H9 (cell line): ENCODE measurements around the gene MEIG1. TPM values are rescaled to one million over a fixed set of nuclear protein-coding genes. Genes with fewer than 3 reads are reported as not detected.
"Not testable (repeated sequence)": the region's sequence is repeated elsewhere in the genome, so short reads cannot be mapped to it uniquely, and the experiment has no call there.

Source experiments
- DNase-seq: peaks from one replicate; pipeline ENCODE4 v3.0.0-alpha.2; 2017
- H2AFZ ChIP-seq: one replicate; pipeline ENCODE4 v1.6.1; 2013; ENCODE audit warnings: mild to moderate bottlenecking, low read length, control low read depth, moderate library complexity
- H2AK5ac ChIP-seq: 2 replicates; pipeline ENCODE4 v1.6.1; 2013; ENCODE audit warnings: low read length, control low read depth, mixed read lengths; ENCODE audit not compliant: insufficient read length
- H2BK120ac ChIP-seq: one replicate; pipeline ENCODE4 v1.6.1; 2013; ENCODE audit warnings: low read depth, mild to moderate bottlenecking, low read length, control low read depth, inconsistent platforms; ENCODE audit not compliant: poor library complexity, severe bottlenecking
- H2BK12ac ChIP-seq: 2 replicates; pipeline ENCODE4 v1.6.1; 2013; ENCODE audit warnings: low read length, control low read depth, mixed read lengths, low read depth; ENCODE audit not compliant: insufficient read length
- H2BK15ac ChIP-seq: 2 replicates; pipeline ENCODE4 v1.6.1; 2013; ENCODE audit warnings: low read depth, low read length, control low read depth
- H2BK20ac ChIP-seq: one replicate; pipeline ENCODE4 v1.6.1; 2013; ENCODE audit warnings: low read depth, mild to moderate bottlenecking, low read length, control low read depth, inconsistent platforms; ENCODE audit not compliant: poor library complexity, severe bottlenecking
- H2BK5ac ChIP-seq: 2 replicates; pipeline ENCODE4 v1.6.1; 2013; ENCODE audit warnings: low read length, control low read depth, mixed read lengths; ENCODE audit not compliant: insufficient read length
- H3K14ac ChIP-seq: 2 replicates; pipeline ENCODE4 v1.6.1; 2013; ENCODE audit warnings: low read length, control low read depth; ENCODE audit not compliant: insufficient read depth
- H3K18ac ChIP-seq: 2 replicates; pipeline ENCODE4 v1.6.1; 2013; ENCODE audit warnings: low read depth, mild to moderate bottlenecking, mixed read lengths, low read length, control low read depth; ENCODE audit not compliant: insufficient read length
- H3K23ac ChIP-seq: 2 replicates; pipeline ENCODE4 v1.6.1; 2013; ENCODE audit warnings: low read length, control low read depth, mixed read lengths, low read depth; ENCODE audit not compliant: insufficient read length
- H3K23me2 ChIP-seq: 2 replicates; pipeline ENCODE4 v1.6.1; 2013; ENCODE audit warnings: low read depth, mild to moderate bottlenecking, mixed read lengths, low read length, control low read depth; ENCODE audit not compliant: insufficient read length, poor library complexity, severe bottlenecking
- H3K27ac ChIP-seq: 2 replicates; pipeline ENCODE4 v1.5.1; 2013; ENCODE audit warnings: low read length, control low read depth, mixed read lengths, low read depth; ENCODE audit not compliant: insufficient read length
- H3K27me3 ChIP-seq: 2 replicates; pipeline ENCODE4 v1.6.1; 2013; ENCODE audit warnings: low read length, control low read depth, inconsistent platforms; ENCODE audit not compliant: insufficient read depth
- H3K4ac ChIP-seq: 2 replicates; pipeline ENCODE4 v1.6.1; 2013; ENCODE audit warnings: low read depth, mild to moderate bottlenecking, control low read depth, inconsistent platforms, low read length, moderate library complexity
- H3K4me1 ChIP-seq: 2 replicates; pipeline ENCODE4 v1.6.1; 2013; ENCODE audit warnings: low read length, control low read depth, inconsistent platforms; ENCODE audit not compliant: insufficient read depth
- H3K4me2 ChIP-seq: 2 replicates; pipeline ENCODE4 v1.6.1; 2013; ENCODE audit warnings: low read length, control low read depth, mixed read lengths; ENCODE audit not compliant: insufficient read length, insufficient read depth
- H3K56ac ChIP-seq: 2 replicates; pipeline ENCODE4 v1.6.1; 2013; ENCODE audit warnings: low read depth, mild to moderate bottlenecking, mixed read lengths, low read length, control low read depth; ENCODE audit not compliant: insufficient read length
- H3K79me1 ChIP-seq: 2 replicates; pipeline ENCODE4 v1.6.1; 2013; ENCODE audit warnings: low read depth, mild to moderate bottlenecking, moderate library complexity, low read length, control low read depth, inconsistent platforms; ENCODE audit not compliant: insufficient read depth, poor library complexity, severe bottlenecking
- H3K79me2 ChIP-seq: 2 replicates; pipeline ENCODE4 v1.6.1; 2013; ENCODE audit warnings: low read length, control low read depth, inconsistent platforms; ENCODE audit not compliant: insufficient read depth
- H3K9ac ChIP-seq: 2 replicates; pipeline ENCODE4 v1.6.1; 2013; ENCODE audit warnings: low read length, control low read depth, mixed read lengths; ENCODE audit not compliant: insufficient read length; ENCODE audit errors: extremely low read depth
- H3K9me3 ChIP-seq: one replicate; pipeline ENCODE4 v1.6.1; 2013; ENCODE audit warnings: low read depth, low read length, inconsistent platforms; ENCODE audit not compliant: control insufficient read depth
- H3T11ph ChIP-seq: one replicate; pipeline ENCODE4 v1.6.1; 2013; ENCODE audit warnings: mild to moderate bottlenecking, low read length, control low read depth, inconsistent platforms
- H4K20me1 ChIP-seq: one replicate; pipeline ENCODE4 v1.6.1; 2013; ENCODE audit not compliant: control insufficient read depth, insufficient read length, insufficient read depth
- H4K5ac ChIP-seq: 2 replicates; pipeline ENCODE4 v1.6.1; 2013; ENCODE audit warnings: low read depth, mild to moderate bottlenecking, mixed read lengths, low read length, control low read depth; ENCODE audit not compliant: insufficient read length
- H4K8ac ChIP-seq: replicated peaks from 2 replicates; pipeline ENCODE4 v1.6.1; 2013; ENCODE audit warnings: low read length, control low read depth, mixed read lengths, low read depth; ENCODE audit not compliant: insufficient read length
- H4K91ac ChIP-seq: 2 replicates; pipeline ENCODE4 v1.6.1; 2013; ENCODE audit warnings: low read depth, mild to moderate bottlenecking, moderate library complexity, mixed read lengths, low read length, control low read depth; ENCODE audit not compliant: insufficient read length
- H3K27ac Mint-ChIP-seq, 3 experiments: 2 replicates in 2 of 3; 3 replicates in 1 of 3; pipeline ENCODE4 v1.8.0; 2020 to 2021; ENCODE audit warnings: mixed read lengths in 3 of 3, mild to moderate bottlenecking in 1 of 3, moderate library complexity in 1 of 3
- H3K27me3 Mint-ChIP-seq: 2 replicates; pipeline ENCODE4 v1.8.0; 2021; ENCODE audit warnings: low read depth, mild to moderate bottlenecking, moderate library complexity, mixed read lengths
- H3K36me3 Mint-ChIP-seq, 3 experiments: 2 replicates in 2 of 3; 3 replicates in 1 of 3; pipeline ENCODE4 v1.8.0; 2020 to 2021; ENCODE audit warnings: low read depth in 3 of 3, mixed read lengths in 3 of 3; ENCODE audit not compliant: insufficient read depth in 1 of 3
- H3K4me1 Mint-ChIP-seq, 2 experiments: 2 replicates each; pipeline ENCODE4 v1.8.0; 2020; ENCODE audit warnings: mixed read lengths in 2 of 2
- H3K4me3 Mint-ChIP-seq, 2 experiments: 2 replicates in 1 of 2; 3 replicates in 1 of 2; pipeline ENCODE4 v1.8.0; 2020 to 2021; ENCODE audit warnings: mild to moderate bottlenecking in 2 of 2, mixed read lengths in 2 of 2, moderate library complexity in 1 of 2
- H3K9me3 Mint-ChIP-seq, 2 experiments: 2 replicates in 1 of 2; 3 replicates in 1 of 2; pipeline ENCODE4 v1.8.0; 2020; ENCODE audit warnings: mild to moderate bottlenecking in 2 of 2, mixed read lengths in 2 of 2, moderate library complexity in 1 of 2
- CTCF ChIP-seq: fragments of 200-600 bp; sonication (generic); conservative IDR thresholded peaks from 3 replicates; pipeline ENCODE4 v1.8.0; 2021; ENCODE audit warnings: antibody characterized with exemption, mild to moderate bottlenecking
- WGBS: extraction: QIAGEN DNeasy Blood & Tissue Kit; methylation state at CpG from one replicate; pipeline ENCODE4 v1.1.7; 2013; ENCODE audit warnings: missing lambda C conversion rate, low lambda C conversion rate, mixed read lengths; ENCODE audit not compliant: insufficient read length; ENCODE audit errors: extremely low coverage; 5-methylcytosine and 5-hydroxymethylcytosine counted together
- total RNA-seq: library from RNA; stranded (reverse); gene quantifications from 2 replicates; pipeline ENCODE4 v1.2.1, GENCODE V29; 2021

Gene MEIG1
- total RNA-seq, 1 experiment from 2014 or later, result 0.72 TPM

GRCh38 chr10:14936584-14936983 lies 22.6 kb upstream of the MEIG1 start:
- Histone ChIP-seq H3K79me1 (no peaks in the 10 kb centered on the region), H3K4me2 (no peak overlapping the region), H3K79me2 (no peaks in the 10 kb centered on the region), H3K27ac (no peak overlapping the region), H3K9me3 (no peaks in the 10 kb centered on the region), H2AK5ac (no peak overlapping the region), H4K5ac (no peak overlapping the region), H3T11ph (no peak overlapping the region), H3K23me2 (no peaks in the 10 kb centered on the region), H2BK20ac (no peak overlapping the region), H3K4ac (no peak overlapping the region), H3K14ac (no peak overlapping the region), H4K8ac (no peak overlapping the region), H3K4me1 (no peaks in the 10 kb centered on the region), H2AFZ (no peak overlapping the region), H4K91ac (no peak overlapping the region), H3K9ac (no peak overlapping the region), H3K27me3 (no peaks in the 10 kb centered on the region), H3K23ac (no peak overlapping the region), H2BK5ac (no peak overlapping the region), H3K18ac (no peak overlapping the region), H3K56ac (no peak overlapping the region), H2BK15ac (no peak overlapping the region), H2BK12ac (no peak overlapping the region), H4K20me1 (no peaks in the 10 kb centered on the region), H2BK120ac (no peak overlapping the region)
- no CpG with 5 or more reads among the region's 2 CpGs for WGBS
- Mint-ChIP-seq H3K27ac (no peak overlapping the region), H3K9me3 (no peaks in the 10 kb centered on the region), H3K4me3 (no peak overlapping the region), H3K4me1 (peaks cover 0 to 2% of the 10 kb centered on the region in 2 experiments; a peak in 1 of 4 replicates), H3K36me3 (peaks cover 24 to 54% (median 47%) of the 10 kb centered on the region in 3 experiments; a peak in 6 of 7 replicates), H3K27me3 (no peaks in the 10 kb centered on the region)
- TF ChIP-seq CTCF, result no peak
- no peak for DNase-seq

- H3K9ac ChIP-seq, H4K5ac ChIP-seq, H4K20me1 ChIP-seq, H3K23ac ChIP-seq, H3K23me2 ChIP-seq, H4K8ac ChIP-seq, H3K4me1 ChIP-seq, H3K4ac ChIP-seq, H3K9me3 ChIP-seq, H3K79me1 ChIP-seq, H2BK5ac ChIP-seq, H3K56ac ChIP-seq, H3K4me3 Mint-ChIP-seq, H2BK12ac ChIP-seq, H2AK5ac ChIP-seq, DNase-seq, H2BK120ac ChIP-seq, H3K27me3 Mint-ChIP-seq, H3K18ac ChIP-seq, H3K4me1 Mint-ChIP-seq, H4K91ac ChIP-seq, H3K14ac ChIP-seq, H3K79me2 ChIP-seq, H3T11ph ChIP-seq, H2BK20ac ChIP-seq, H2AFZ ChIP-seq, H3K4me2 ChIP-seq, H3K9me3 Mint-ChIP-seq, H2BK15ac ChIP-seq, H3K27ac ChIP-seq, H3K27ac Mint-ChIP-seq, H3K27me3 ChIP-seq: not testable (repeated sequence)
- peaks cover 9 to 54% (median 41%) of the 10 kb centered on the region in 3 experiments; a peak in 6 of 7 replicates for H3K36me3 Mint-ChIP-seq
- WGBS, result no CpG with 5 or more reads among the region's 5 CpGs
These were observed 20.2 kb upstream of the MEIG1 start for GRCh38 chr10:14938971-14939370.
